NAMALWA (cell line): ENCODE data around the gene STAM.

Source experiments
- DNase-seq: peaks from one replicate; pipeline ENCODE4 v3.0.0-alpha.2; 2015; ENCODE audit warnings: low spot score

STAM gene

GRCh38 chr10:17730667-17731066, 86.7 kb downstream of the STAM start:
- DNase-seq: no peak

- no peak for DNase-seq
Measured at GRCh38 chr10:17731331-17732020, 87.5 kb downstream of the STAM start.

GRCh38 chr10:17733620-17734019, 89.7 kb downstream of the STAM start:
- DNase-seq: no peak

- DNase-seq: no peak
Measured at GRCh38 chr10:17734432-17735080, 90.6 kb downstream of the STAM start.

- no peak for DNase-seq
Measured at GRCh38 chr10:17735166-17735941, 91.4 kb downstream of the STAM start.

- DNase-seq: no peak
Measured at GRCh38 chr10:17736223-17736622, 92.3 kb downstream of the STAM start.

- peak; percentile 54 for DNase-seq
Measured at GRCh38 chr10:17737027-17737965, 93.3 kb downstream of the STAM start.

- DNase-seq: no peak
Measured at GRCh38 chr10:17740668-17741067, 96.7 kb downstream of the STAM start.

- peak; percentile 78 for DNase-seq
Measured at GRCh38 chr10:17742918-17743317, 99.0 kb downstream of the STAM start.

GRCh38 chr10:17743437-17743836, 99.5 kb downstream of the STAM start:
- DNase-seq: no peak

GRCh38 chr10:17744341-17744861, 100.5 kb downstream of the STAM start:
- no peak for DNase-seq

- DNase-seq: no peak
Measured at GRCh38 chr10:17747883-17748550, 104.1 kb downstream of the STAM start.

GRCh38 chr10:17749890-17750289, 105.9 kb downstream of the STAM start:
- DNase-seq: no peak

- no peak for DNase-seq
Measured at GRCh38 chr10:17751781-17752445, 108.0 kb downstream of the STAM start, which contains the start of gene TMEM236. Gene TMEM236 (plus strand): TSS chr10:17752201. CDS start chr10:17752296, 95 bp downstream.

- DNase-seq: peak; percentile 8
Measured at GRCh38 chr10:17756557-17757217, 112.7 kb downstream of the STAM start.

- DNase-seq: no peak
Measured at GRCh38 chr10:17758200-17758599, 114.2 kb downstream of the STAM start.

- DNase-seq: no peak
Measured at GRCh38 chr10:17758896-17759295, 114.9 kb downstream of the STAM start.

GRCh38 chr10:17764142-17764541, 120.2 kb downstream of the STAM start:
- no peak for DNase-seq

- DNase-seq: no peak
Measured at GRCh38 chr10:17765602-17766001, 121.7 kb downstream of the STAM start.
